ENCODE measurements around the gene CELF4. TPM values are rescaled to one million over a fixed set of nuclear protein-coding genes. Genes with fewer than 3 reads are reported as not detected.

The CELF4 gene
- total RNA-seq, 2 experiments from 2014 or later, result not detected

- CTCF ChIA-PET, result interaction anchor here (0.6 kb wide), 1 partner anchor 546 kb away, joined by 3 read pairs; no protein-coding TSS in a partner anchor
Observed at GRCh38 chr18:37435996-37436395, 129.6 kb downstream of the CELF4 start.

DNA sequence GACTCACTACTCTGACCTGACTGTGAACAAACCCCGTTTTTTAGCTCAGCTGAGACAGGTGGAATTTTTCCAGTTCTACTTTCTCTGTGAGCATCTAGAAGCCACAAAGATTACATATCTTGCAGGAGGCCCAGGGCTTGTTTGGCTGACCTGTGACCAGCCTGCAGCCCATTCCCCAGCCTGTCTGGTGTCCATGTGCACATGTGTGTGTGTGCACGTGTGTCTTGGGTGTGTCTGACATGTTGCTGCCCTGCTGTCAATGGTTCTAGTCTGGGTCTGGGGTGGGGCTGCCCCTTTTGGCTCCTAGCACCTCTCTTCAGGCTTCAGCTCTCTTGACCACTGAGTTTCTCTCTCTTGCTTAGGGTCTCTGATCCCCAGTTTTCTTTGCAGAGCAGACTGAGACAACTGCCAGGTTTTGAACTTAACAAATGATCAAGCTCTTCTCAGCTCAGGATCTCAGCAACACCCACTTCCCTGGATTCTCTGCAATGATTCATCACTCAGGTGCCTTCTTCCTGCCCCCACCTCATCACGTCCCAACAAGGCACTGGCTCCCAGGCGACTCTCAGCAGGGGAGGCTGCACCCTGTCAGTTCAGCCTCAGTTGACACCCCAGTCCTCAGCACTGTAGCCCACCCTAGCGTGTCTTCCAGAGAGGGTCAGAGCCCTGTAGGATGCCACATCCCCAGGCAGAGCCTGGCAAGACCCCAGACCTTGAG, 130.3 kb downstream of the CELF4 start:
- Mint-ChIP-seq H3K4me3 (no peak overlapping the region), H3K9me3 (no peaks in the 10 kb centered on the region), H3K4me1 (peaks cover 2% of the 10 kb centered on the region), H3K36me3 (ENCODE audit: low read depth) (no peaks in the 10 kb centered on the region), H3K27ac (no peak overlapping the region), H3K27me3 (no peaks in the 10 kb centered on the region)
- CTCF ChIA-PET, result no interaction called here
- DNase-seq, result no peak
- POLR2A ChIA-PET, result no interaction called here

More at GRCh38 chr18:37435996-37436395, 129.6 kb downstream of the CELF4 start:
- H3K4me3 Mint-ChIP-seq, result no peak overlapping the region
- H3K36me3 Mint-ChIP-seq (ENCODE audit: low read depth), result no peaks in the 10 kb centered on the region
- no peak for DNase-seq
- POLR2A ChIA-PET, result no interaction called here
- H3K27me3 Mint-ChIP-seq, result no peaks in the 10 kb centered on the region
- H3K9me3 Mint-ChIP-seq, result no peaks in the 10 kb centered on the region
- H3K27ac Mint-ChIP-seq, result no peak overlapping the region
- peaks cover 2% of the 10 kb centered on the region for H3K4me1 Mint-ChIP-seq

- no peak overlapping the region for H3K27ac Mint-ChIP-seq
- H3K4me1 Mint-ChIP-seq, result peaks cover 2% of the 10 kb centered on the region
- H3K36me3 Mint-ChIP-seq (ENCODE audit: low read depth), result no peaks in the 10 kb centered on the region
- DNase-seq, result no peak
- no peaks in the 10 kb centered on the region for H3K27me3 Mint-ChIP-seq
- H3K4me3 Mint-ChIP-seq, result no peak overlapping the region
- H3K9me3 Mint-ChIP-seq, result no peaks in the 10 kb centered on the region
- POLR2A ChIA-PET, result no interaction called here
- CTCF ChIA-PET, result no interaction called here
Observed at GRCh38 chr18:37434161-37434860, 131.3 kb downstream of the CELF4 start.

GRCh38 chr18:37432436-37433195, 133.0 kb downstream of the CELF4 start:
- H3K9me3 Mint-ChIP-seq, result no peaks in the 10 kb centered on the region
- peaks cover 2% of the 10 kb centered on the region for H3K4me1 Mint-ChIP-seq
- no peaks in the 10 kb centered on the region for H3K36me3 Mint-ChIP-seq (ENCODE audit: low read depth)
- H3K4me3 Mint-ChIP-seq, result no peak overlapping the region
- CTCF ChIA-PET, result interaction anchor here (0.7 to 1.1 kb wide), 2 partner anchors 9 to 38 kb away, joined by 3 read pairs; no protein-coding TSS in a partner anchor
- no peak for DNase-seq
- POLR2A ChIA-PET, result no interaction called here
- H3K27me3 Mint-ChIP-seq, result no peaks in the 10 kb centered on the region
- no peak overlapping the region for H3K27ac Mint-ChIP-seq

DNA sequence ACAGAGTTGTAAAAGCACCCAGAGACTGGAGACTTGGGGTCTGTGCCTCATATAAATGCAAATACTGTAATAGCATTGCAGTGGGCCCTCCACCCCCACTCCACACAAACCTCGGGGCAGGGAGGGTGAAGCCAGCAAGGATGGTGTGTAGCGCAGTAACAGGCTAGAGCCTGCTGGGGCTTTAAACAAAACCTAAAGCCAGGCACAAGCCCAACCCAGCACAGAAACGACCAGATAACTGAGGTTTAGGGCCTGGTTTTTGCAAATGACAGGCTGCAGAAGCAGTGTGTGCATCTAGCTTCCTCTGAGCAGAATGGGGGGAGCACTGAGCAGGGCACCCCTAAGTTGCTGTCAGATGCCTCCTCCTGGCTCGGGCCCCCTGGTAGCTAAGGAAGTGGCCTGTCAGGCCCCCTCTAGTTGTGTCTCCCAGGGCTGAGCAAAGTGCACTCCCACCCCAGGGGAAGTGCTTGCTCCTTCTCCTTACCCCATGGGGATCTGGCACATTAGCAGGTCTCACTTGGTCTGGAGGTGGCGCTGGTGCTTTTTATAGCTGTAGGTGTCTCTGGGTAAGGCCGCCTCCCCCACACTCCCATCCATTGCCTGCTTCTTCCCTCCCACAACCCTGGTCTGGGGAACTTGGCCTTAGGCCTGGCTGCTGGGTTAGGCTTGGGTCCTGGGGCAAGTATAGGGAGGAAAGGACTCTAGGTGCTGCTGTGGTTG, 135.1 kb downstream of the CELF4 start:
- no peaks in the 10 kb centered on the region for H3K27me3 Mint-ChIP-seq
- H3K36me3 Mint-ChIP-seq (ENCODE audit: low read depth), result no peaks in the 10 kb centered on the region
- no peak for DNase-seq
- ChIA-PET CTCF (interaction anchor here (0.6 kb wide), 1 partner anchor 622 kb away, joined by 3 read pairs; no protein-coding TSS in a partner anchor), POLR2A (interaction anchor here (0.6 kb wide), 1 partner anchor 11 kb away, joined by 4 read pairs; no protein-coding TSS in a partner anchor)
- no peaks in the 10 kb centered on the region for H3K9me3 Mint-ChIP-seq
- no peak overlapping the region for H3K4me3 Mint-ChIP-seq
- H3K4me1 Mint-ChIP-seq, result no peaks in the 10 kb centered on the region
- no peak overlapping the region for H3K27ac Mint-ChIP-seq

DNA sequence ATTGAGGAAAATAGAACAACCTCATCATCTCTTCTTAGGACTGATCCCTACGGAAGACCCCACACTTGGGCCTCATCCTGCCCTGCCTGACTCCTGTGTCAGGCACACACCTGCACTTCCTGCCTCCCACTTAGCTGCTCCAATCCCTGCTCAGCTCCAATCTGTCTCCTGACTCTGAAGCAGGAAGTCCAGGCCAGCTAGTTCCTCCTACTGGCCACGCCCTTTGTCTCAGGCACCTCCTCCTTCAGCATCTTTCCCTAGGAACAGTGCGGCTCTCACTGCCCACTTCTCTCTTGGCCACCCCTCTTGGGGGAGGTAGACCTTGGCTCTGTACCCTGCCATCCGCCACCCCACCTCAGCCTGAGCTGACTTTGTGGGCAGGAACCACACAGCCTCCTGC, 135.8 kb downstream of the CELF4 start:
- Mint-ChIP-seq H3K36me3 (ENCODE audit: low read depth) (no peaks in the 10 kb centered on the region), H3K27ac (no peak overlapping the region), H3K27me3 (no peaks in the 10 kb centered on the region), H3K4me1 (no peaks in the 10 kb centered on the region), H3K9me3 (no peaks in the 10 kb centered on the region), H3K4me3 (no peak overlapping the region)
- ChIA-PET CTCF (no interaction called here), POLR2A (no interaction called here)
- DNase-seq, result no peak

- H3K27ac Mint-ChIP-seq, result no peak overlapping the region
- H3K27me3 Mint-ChIP-seq, result no peaks in the 10 kb centered on the region
- H3K4me1 Mint-ChIP-seq, result no peaks in the 10 kb centered on the region
- ChIA-PET POLR2A (no interaction called here), CTCF (no interaction called here)
- no peaks in the 10 kb centered on the region for H3K9me3 Mint-ChIP-seq
- no peak overlapping the region for H3K4me3 Mint-ChIP-seq
- no peaks in the 10 kb centered on the region for H3K36me3 Mint-ChIP-seq (ENCODE audit: low read depth)
- no peak for DNase-seq
Observed at GRCh38 chr18:37428288-37428974, 137.2 kb downstream of the CELF4 start.

- ChIA-PET POLR2A (no interaction called here), CTCF (no interaction called here)
- H3K27ac Mint-ChIP-seq, result no peak overlapping the region
- no peaks in the 10 kb centered on the region for H3K9me3 Mint-ChIP-seq
- H3K36me3 Mint-ChIP-seq (ENCODE audit: low read depth), result no peaks in the 10 kb centered on the region
- DNase-seq, result no peak
- H3K27me3 Mint-ChIP-seq, result no peaks in the 10 kb centered on the region
- no peak overlapping the region for H3K4me3 Mint-ChIP-seq
- H3K4me1 Mint-ChIP-seq, result no peaks in the 10 kb centered on the region
Observed at GRCh38 chr18:37426586-37426985, 139.0 kb downstream of the CELF4 start.

- no peaks in the 10 kb centered on the region for H3K27me3 Mint-ChIP-seq
- H3K4me1 Mint-ChIP-seq, result no peaks in the 10 kb centered on the region
Observed at GRCh38 chr18:37425222-37425621, 140.4 kb downstream of the CELF4 start.

DNA sequence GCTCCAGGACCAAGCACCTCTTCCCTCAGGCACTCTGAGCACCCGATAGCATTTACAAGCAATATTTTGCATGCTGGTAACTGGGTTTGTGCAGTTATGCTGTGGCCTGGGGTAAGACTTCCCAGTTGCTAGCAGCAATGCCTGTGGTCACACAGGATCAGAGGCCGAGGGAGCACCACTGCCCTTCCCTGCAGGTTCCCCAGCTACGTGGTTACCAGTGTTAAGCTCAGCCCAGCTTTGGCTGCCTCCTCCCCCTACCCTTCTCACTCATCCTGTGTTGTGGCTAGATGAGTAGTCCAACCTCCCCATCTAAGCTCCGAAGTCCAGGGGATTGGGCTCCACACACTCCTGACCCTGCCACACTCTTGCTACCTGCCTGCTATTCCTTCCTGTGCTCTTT, 141.1 kb downstream of the CELF4 start:
- ChIA-PET CTCF (interaction anchor here (1.4 kb wide), 1 partner anchor 12 kb away, joined by 3 read pairs; no protein-coding TSS in a partner anchor), POLR2A (no interaction called here)
- Mint-ChIP-seq H3K27ac (no peak overlapping the region), H3K9me3 (no peaks in the 10 kb centered on the region), H3K27me3 (no peaks in the 10 kb centered on the region), H3K4me1 (no peaks in the 10 kb centered on the region), H3K4me3 (no peak overlapping the region), H3K36me3 (ENCODE audit: low read depth) (no peaks in the 10 kb centered on the region)
- DNase-seq, result no peak

More at GRCh38 chr18:37425222-37425621, 140.4 kb downstream of the CELF4 start:
- CTCF ChIA-PET, result interaction anchor here (1.4 kb wide), 1 partner anchor 11 kb away, joined by 3 read pairs; no protein-coding TSS in a partner anchor
- Mint-ChIP-seq H3K9me3 (no peaks in the 10 kb centered on the region), H3K4me3 (no peak overlapping the region), H3K36me3 (ENCODE audit: low read depth) (no peaks in the 10 kb centered on the region), H3K27ac (no peak overlapping the region)
- POLR2A ChIA-PET, result no interaction called here
- DNase-seq, result no peak

GRCh38 chr18:37422596-37422995, 143.0 kb downstream of the CELF4 start:
- H3K27me3 Mint-ChIP-seq, result no peaks in the 10 kb centered on the region
- no peaks in the 10 kb centered on the region for H3K36me3 Mint-ChIP-seq (ENCODE audit: low read depth)
- POLR2A ChIA-PET, result no interaction called here
- no peaks in the 10 kb centered on the region for H3K9me3 Mint-ChIP-seq
- H3K4me3 Mint-ChIP-seq, result no peak overlapping the region
- no peaks in the 10 kb centered on the region for H3K4me1 Mint-ChIP-seq
- CTCF ChIA-PET, result interaction anchor here (1.1 kb wide), 1 partner anchor 40 kb away, joined by 4 read pairs; no protein-coding TSS in a partner anchor
- no peak for DNase-seq
- no peak overlapping the region for H3K27ac Mint-ChIP-seq

DNA sequence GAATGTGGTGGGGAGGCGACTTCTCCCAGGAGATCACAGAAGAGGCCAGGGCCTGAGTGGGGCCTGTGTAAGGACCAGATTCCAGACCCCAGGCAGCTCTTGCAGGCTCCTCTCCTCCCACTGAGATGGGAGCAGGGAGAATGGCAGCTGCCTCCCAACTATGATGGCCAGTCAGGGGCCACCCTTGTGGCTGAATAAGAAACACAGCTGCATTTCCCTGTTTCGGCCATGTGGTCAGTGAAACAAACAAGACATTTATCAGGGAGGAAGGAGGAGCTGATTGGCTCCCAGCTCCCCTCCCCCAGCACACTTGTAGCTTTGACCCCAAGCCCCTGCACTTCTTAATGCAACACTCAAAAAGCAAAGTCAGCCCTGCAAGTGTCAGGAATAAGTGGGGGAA, 143.5 kb downstream of the CELF4 start:
- no peak overlapping the region for H3K4me3 Mint-ChIP-seq
- H3K27ac Mint-ChIP-seq, result no peak overlapping the region
- H3K27me3 Mint-ChIP-seq, result no peaks in the 10 kb centered on the region
- no peaks in the 10 kb centered on the region for H3K4me1 Mint-ChIP-seq
- ChIA-PET CTCF (interaction anchor here (1.1 kb wide), 1 partner anchor 40 kb away, joined by 4 read pairs; no protein-coding TSS in a partner anchor), POLR2A (no interaction called here)
- no peaks in the 10 kb centered on the region for H3K9me3 Mint-ChIP-seq
- DNase-seq, result no peak
- no peaks in the 10 kb centered on the region for H3K36me3 Mint-ChIP-seq (ENCODE audit: low read depth)

All from activated CD4-positive, alpha-beta T cell treated with anti-CD3 and anti-CD28 coated beads, Interleukin-2, amount 10 ng/mL, durations not matched to agents 7 days and 5 days (primary cell).